GM06990 (cell line): ENCODE data around the gene ZYX.

Experiments used
- DNase-seq: peaks from one replicate; pipeline ENCODE4 v3.0.0-alpha.2; 2011; ENCODE audit not compliant: insufficient read length; ENCODE audit errors: extremely low read depth
- H3K27me3 ChIP-seq: replicated peaks from 2 replicates; pipeline ENCODE4 v1.6.0; 2011; ENCODE audit warnings: low read length; ENCODE audit not compliant: control insufficient read depth, insufficient read depth
- H3K36me3 ChIP-seq: 2 replicates; pipeline ENCODE4 v1.5.1; 2011; ENCODE audit warnings: low read length; ENCODE audit not compliant: control insufficient read depth, insufficient read depth
- H3K4me3 ChIP-seq: replicated peaks from 2 replicates; pipeline ENCODE4 v1.5.1; 2011; ENCODE audit warnings: low read depth, mild to moderate bottlenecking, control low read depth, low read length
- CTCF ChIP-seq: IDR thresholded peaks from 2 replicates; pipeline ENCODE4 v1.5.1; 2011; ENCODE audit warnings: low read length, control low read depth, mild to moderate bottlenecking, inconsistent platforms; ENCODE audit not compliant: insufficient read depth, poor library complexity, severe bottlenecking

ZYX gene

GRCh38 chr7:143380646-143381426 is at the start of gene ZYX:
TSS of gene ZYX (plus strand) at chr7:143381345. CDS start at chr7:143381572, 227 bp downstream.
- Histone ChIP-seq H3K36me3 (peaks cover 2% of the 10 kb centered on the region; the same call in 1 of the 2 replicates), H3K4me3 (peak within 1 kb of the TSS; percentile 91), H3K27me3 (no peaks in the 10 kb centered on the region)
- DNase-seq, result peak; percentile 91
- TF ChIP-seq CTCF, result no peak

- Histone ChIP-seq H3K4me3 (no peak overlapping the region), H3K27me3 (no peaks in the 10 kb centered on the region; the same call in 1 of the 2 replicates), H3K36me3 (no peaks in the 10 kb centered on the region)
- no peak for DNase-seq
- TF ChIP-seq CTCF, result no peak
Observed at GRCh38 chr7:143334244-143334643, 46.9 kb upstream of the ZYX start.

- no peaks in the 10 kb centered on the region; the same call in none of the 2 replicates for H3K27me3 ChIP-seq
- TF ChIP-seq CTCF, result no peak
- H3K4me3 ChIP-seq, result no peak overlapping the region
- DNase-seq, result no peak
- no peaks in the 10 kb centered on the region for H3K36me3 ChIP-seq
Observed at GRCh38 chr7:143337216-143337615, 43.9 kb upstream of the ZYX start.

GRCh38 chr7:143341842-143342241 is 39.3 kb upstream of the ZYX start:
- Histone ChIP-seq H3K27me3 (peaks cover 2% of the 10 kb centered on the region), H3K36me3 (no peaks in the 10 kb centered on the region), H3K4me3 (no peak overlapping the region)
- no peak for TF ChIP-seq CTCF
- DNase-seq, result no peak

GRCh38 chr7:143343596-143343995 is 37.5 kb upstream of the ZYX start:
- TF ChIP-seq CTCF, result no peak

More at GRCh38 chr7:143343596-143343995, 37.5 kb upstream of the ZYX start:
- no peaks in the 10 kb centered on the region for H3K36me3 ChIP-seq
- no peak overlapping the region for H3K4me3 ChIP-seq
- H3K27me3 ChIP-seq, result peaks cover 2% of the 10 kb centered on the region
- DNase-seq, result no peak
